Fibroblast of pulmonary artery (primary cell): ENCODE measurements around the gene TRIM38.

Source experiments
- DNase-seq: peaks from one replicate; pipeline ENCODE4 v3.0.0-alpha.2; 2010; ENCODE audit warnings: low read depth
- H3K4me3 ChIP-seq: replicated peaks from 2 replicates; pipeline ENCODE4 v1.5.1; 2011; ENCODE audit warnings: low read depth, mild to moderate bottlenecking, control low read depth, low read length, moderate library complexity
- TF ChIP-seq, protein P1 (sequence below): IDR thresholded peaks from 2 replicates; pipeline ENCODE4 v1.5.1; 2011; ENCODE audit warnings: mild to moderate bottlenecking, control low read depth, low read length, inconsistent platforms; ENCODE audit errors: missing control alignments

Gene TRIM38

DNA sequence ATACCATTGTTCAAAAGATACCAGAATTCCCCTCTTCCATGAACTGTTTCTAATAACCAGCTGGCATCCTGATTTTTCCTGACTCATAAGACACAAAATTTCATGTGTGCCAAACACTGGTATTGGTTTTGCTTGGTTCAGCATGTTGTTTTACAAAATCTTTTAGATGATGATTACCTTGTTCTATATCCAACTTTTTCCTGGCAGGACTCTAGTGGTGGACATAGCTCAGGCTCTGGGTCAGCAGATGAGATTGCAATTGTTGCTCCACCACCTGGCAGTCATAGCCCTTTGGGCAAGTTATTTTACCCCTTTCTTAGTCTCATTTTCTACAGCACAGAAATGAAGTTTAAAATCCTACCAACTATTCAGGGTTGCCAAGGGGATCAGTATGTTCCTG lies 6.2 kb downstream of the TRIM38 start:
- H3K4me3 ChIP-seq, result no peak overlapping the region
- TF ChIP-seq, protein P1, sequence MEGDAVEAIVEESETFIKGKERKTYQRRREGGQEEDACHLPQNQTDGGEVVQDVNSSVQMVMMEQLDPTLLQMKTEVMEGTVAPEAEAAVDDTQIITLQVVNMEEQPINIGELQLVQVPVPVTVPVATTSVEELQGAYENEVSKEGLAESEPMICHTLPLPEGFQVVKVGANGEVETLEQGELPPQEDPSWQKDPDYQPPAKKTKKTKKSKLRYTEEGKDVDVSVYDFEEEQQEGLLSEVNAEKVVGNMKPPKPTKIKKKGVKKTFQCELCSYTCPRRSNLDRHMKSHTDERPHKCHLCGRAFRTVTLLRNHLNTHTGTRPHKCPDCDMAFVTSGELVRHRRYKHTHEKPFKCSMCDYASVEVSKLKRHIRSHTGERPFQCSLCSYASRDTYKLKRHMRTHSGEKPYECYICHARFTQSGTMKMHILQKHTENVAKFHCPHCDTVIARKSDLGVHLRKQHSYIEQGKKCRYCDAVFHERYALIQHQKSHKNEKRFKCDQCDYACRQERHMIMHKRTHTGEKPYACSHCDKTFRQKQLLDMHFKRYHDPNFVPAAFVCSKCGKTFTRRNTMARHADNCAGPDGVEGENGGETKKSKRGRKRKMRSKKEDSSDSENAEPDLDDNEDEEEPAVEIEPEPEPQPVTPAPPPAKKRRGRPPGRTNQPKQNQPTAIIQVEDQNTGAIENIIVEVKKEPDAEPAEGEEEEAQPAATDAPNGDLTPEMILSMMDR, result no peak
- peak; percentile 38 for DNase-seq

DNA sequence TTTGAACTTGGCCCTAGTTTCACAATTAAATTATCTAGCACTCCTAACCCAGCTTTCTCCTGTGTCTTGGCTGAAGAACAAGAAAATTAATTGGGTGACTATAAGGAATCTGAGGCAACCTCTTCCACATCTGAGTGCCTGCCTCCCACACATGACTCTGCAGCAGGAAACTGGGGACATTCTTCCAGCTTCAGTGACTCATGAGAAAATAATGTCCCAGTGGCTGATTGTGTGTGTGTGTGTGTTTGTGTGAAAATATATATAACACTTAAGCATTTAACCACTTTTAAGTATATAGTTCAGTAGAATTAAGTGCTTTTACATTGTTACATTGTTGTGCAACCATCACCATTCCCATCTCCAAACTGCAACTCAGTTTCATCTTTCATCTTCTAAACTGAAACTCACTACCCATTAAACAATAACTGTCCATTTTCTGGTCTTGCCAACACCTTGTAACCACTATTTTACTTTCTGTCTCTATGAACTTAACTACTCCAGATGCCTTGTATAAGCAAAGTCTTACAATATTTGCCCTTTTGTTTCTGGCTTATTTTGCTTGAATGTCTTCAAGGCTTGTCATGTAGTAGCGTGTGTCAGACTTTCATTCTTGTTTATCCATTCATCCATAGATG lies 8.7 kb downstream of the TRIM38 start:
- peak; percentile 96 for DNase-seq
- TF ChIP-seq, protein P1, result no peak
- H3K4me3 ChIP-seq, result no peak overlapping the region

DNA sequence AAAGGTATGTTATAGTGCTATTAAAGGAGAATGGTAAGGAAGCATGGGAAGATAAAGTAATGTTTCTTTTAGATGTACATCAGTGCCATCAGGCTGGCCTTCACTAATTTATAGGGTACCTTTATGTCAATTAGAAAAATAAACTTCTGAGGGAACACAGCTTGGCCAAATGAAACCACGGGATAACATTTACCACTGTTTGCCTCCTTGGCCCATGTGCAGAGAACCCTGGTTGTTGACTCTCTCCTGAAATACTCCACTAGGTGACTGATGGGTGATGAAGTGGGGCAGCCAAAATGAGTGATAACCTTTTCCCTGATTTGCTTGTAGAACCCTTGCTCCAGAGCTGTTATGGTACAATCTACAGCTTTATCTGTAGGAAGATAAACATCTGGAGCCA lies 9.5 kb downstream of the TRIM38 start:
- no peak overlapping the region for H3K4me3 ChIP-seq
- TF ChIP-seq, protein P1, result no peak
- no peak for DNase-seq

DNA sequence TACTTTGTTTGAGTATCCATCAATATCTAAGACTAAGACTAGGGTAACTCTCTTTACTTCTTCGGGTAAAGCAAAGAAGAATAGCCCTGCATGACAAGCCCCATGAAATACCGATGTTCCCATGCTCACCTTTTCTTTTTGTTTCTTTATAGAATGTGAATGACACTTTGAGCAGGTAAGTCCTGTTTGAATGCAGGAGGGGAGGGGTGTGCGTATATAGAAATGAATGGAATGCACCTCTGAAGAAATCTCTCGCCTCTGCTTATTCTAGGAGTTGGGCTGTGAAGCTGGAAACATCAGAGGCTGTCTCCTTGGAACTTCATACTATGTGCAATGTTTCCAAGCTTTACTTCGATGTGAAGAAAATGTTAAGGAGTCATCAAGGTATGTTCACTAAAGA lies 10.3 kb downstream of the TRIM38 start:
- DNase-seq, result no peak
- H3K4me3 ChIP-seq, result no peak overlapping the region
- TF ChIP-seq, protein P1, result no peak

DNA sequence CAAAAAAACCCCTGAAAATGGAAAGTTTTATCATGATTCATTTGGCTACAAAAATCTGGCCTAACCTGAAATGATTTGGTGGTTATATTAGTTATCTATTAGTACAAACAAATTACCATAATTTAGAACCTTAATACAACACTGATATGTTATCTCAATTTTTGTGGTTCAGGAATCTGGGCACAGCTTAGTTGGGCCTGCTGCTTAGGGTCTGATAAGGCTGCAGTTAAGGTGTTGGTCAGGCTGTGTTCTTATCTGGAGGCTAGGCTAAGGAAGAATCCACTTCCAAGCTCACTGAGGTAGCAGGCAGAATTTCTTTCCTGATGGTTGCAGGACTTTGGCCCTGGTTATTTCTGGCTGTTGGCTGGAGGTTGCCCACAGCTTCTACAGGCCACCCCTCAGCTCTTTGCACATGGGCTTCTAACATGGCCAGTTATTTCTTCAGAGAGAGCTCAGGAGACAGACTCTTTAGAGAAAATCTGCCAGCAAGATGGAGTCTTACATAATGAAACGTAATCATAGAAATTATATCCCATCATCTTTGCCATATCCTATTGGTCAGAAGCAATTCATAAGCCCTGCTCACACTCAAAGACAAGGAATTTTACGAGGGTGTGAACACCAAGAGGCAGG lies 11.4 kb downstream of the TRIM38 start:
- TF ChIP-seq, protein P1, result no peak
- no peak for DNase-seq
- no peak overlapping the region for H3K4me3 ChIP-seq

DNA sequence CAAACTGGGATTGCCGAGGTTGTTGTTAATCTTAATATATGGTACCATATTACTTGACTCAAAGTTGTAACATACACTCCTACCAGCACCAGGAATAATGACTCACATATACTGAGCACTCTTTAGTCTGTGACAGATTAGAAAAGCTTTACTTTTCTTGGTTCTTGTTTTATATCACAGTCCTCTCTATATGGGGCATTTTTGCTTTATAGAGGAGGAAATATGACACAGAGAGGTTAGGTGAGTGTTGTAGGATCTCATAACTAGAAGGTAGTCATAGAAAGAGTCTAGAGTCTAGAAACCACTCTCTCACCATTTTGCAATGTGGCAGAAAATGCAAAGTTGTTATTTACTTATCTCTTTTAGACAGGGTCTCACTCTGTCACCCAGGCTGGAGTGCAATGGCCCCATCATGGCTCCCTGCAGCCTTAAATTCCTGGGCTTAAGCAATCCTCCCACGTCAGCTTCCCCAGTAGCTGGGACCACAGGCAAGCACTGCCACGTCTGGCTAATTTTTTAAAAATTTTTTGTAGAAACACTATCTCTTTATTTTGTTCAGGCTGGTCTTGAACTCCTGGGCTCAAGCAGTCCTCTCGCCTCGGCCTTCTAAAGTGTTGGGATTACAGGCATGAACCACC lies 13.4 kb downstream of the TRIM38 start:
- no peak overlapping the region for H3K4me3 ChIP-seq
- TF ChIP-seq, protein P1, result no peak

More for the DNA sequence above, 13.4 kb downstream of the TRIM38 start:
- DNase-seq, result no peak
